Measurements from ENCODE around the gene WDTC1. TPM values are rescaled to one million over a fixed set of nuclear protein-coding genes. Genes with fewer than 3 reads are reported as not detected.

Gene WDTC1
- total RNA-seq, 5 donors from 2014 or later (not counting 1 experiment from before 2014, with no cell fraction given): 39.4 to 55.9 (median 50.7) TPM

- DNase-seq (no peak), ATAC-seq (replicated peaks in 1 of 4) (no peak)
- 100% methylated on average over 5 of the region's 5 CpGs for WGBS (ENCODE audit: insufficient coverage)
- Histone ChIP-seq H3K4me1 (ENCODE audit: control insufficient read depth in 1 of 2, extremely low read depth in 1 of 2, insufficient read depth in 2 of 2, low read length in 2 of 2) (peaks cover 17 to 40% of the 10 kb centered on the region in 2 experiments), H3K4me3 (ENCODE audit: control insufficient read depth in 1 of 2, extremely low read depth in 1 of 2, low read length in 1 of 2) (no peak overlapping the region), H3K9me3 (no peaks in the 10 kb centered on the region), H3K27me3 (replicated peaks in 1 of 2; ENCODE audit: control insufficient read depth in 2 of 2, extremely low read depth in 1 of 2, insufficient read depth in 2 of 2, low read length in 1 of 2) (no peaks in the 10 kb centered on the region), H3K36me3 (ENCODE audit: control insufficient read depth in 2 of 2, extremely low read depth in 1 of 2, insufficient read depth in 1 of 2, low read length in 1 of 2) (peaks cover 18 to 56% of the 10 kb centered on the region in 2 donors), H3K27ac (ENCODE audit: low read length) (no peak overlapping the region)
- no peak overlapping the region for H3K27ac Mint-ChIP-seq
- H3K9me3 Mint-ChIP-seq: no peaks in the 10 kb centered on the region
- no peaks in the 10 kb centered on the region for H3K27me3 Mint-ChIP-seq
- POLR2A ChIA-PET: no interaction called here
- CTCF ChIA-PET: interaction anchor here in 1 of 2 donors (0.8 kb wide), 1 partner anchor 51 kb away, joined by 3 read pairs; no protein-coding TSS in a partner anchor
- H3K4me1 Mint-ChIP-seq: peaks cover 38 to 49% (median 43%) of the 10 kb centered on the region in 3 donors
- H3K36me3 Mint-ChIP-seq: peaks cover 22% of the 10 kb centered on the region
- H3K4me3 Mint-ChIP-seq: no peak overlapping the region
These were observed 102.3 kb downstream of the WDTC1 start for GRCh38 chr1:27336756-27337155.

GRCh38 chr1:27338751-27339150, 104.3 kb downstream of the WDTC1 start:
- DNase-seq (no peak), ATAC-seq (replicated peaks in 1 of 4) (no peak)
- WGBS (ENCODE audit: insufficient coverage): 100% methylated on average over 6 of the region's 6 CpGs
- peaks cover 9% of the 10 kb centered on the region for H3K36me3 Mint-ChIP-seq
- CTCF ChIA-PET: no interaction called here
- no peaks in the 10 kb centered on the region for H3K9me3 Mint-ChIP-seq
- Histone ChIP-seq H3K9me3 (no peaks in the 10 kb centered on the region), H3K27ac (ENCODE audit: low read length) (no peak overlapping the region), H3K36me3 (ENCODE audit: control insufficient read depth in 2 of 2, extremely low read depth in 1 of 2, insufficient read depth in 1 of 2, low read length in 1 of 2) (peaks cover 12 to 37% of the 10 kb centered on the region in 2 donors), H3K27me3 (replicated peaks in 1 of 2; ENCODE audit: control insufficient read depth in 2 of 2, extremely low read depth in 1 of 2, insufficient read depth in 2 of 2, low read length in 1 of 2) (no peaks in the 10 kb centered on the region), H3K4me3 (ENCODE audit: control insufficient read depth in 1 of 2, extremely low read depth in 1 of 2, low read length in 1 of 2) (no peak overlapping the region), H3K4me1 (ENCODE audit: control insufficient read depth in 1 of 2, extremely low read depth in 1 of 2, insufficient read depth in 2 of 2, low read length in 2 of 2) (peaks cover 19 to 40% of the 10 kb centered on the region in 2 experiments)
- peak overlapping the region; percentile 88 to 91 for H3K27ac Mint-ChIP-seq
- H3K27me3 Mint-ChIP-seq: no peaks in the 10 kb centered on the region
- peaks cover 31 to 44% (median 40%) of the 10 kb centered on the region in 3 donors for H3K4me1 Mint-ChIP-seq
- H3K4me3 Mint-ChIP-seq: peak overlapping the region in 1 of 3 donors; percentile 87
- POLR2A ChIA-PET: interaction anchor here in 1 of 2 donors (0.6 kb wide), 1 partner anchor 20 kb away, joined by 11 read pairs; no protein-coding TSS in a partner anchor

GRCh38 chr1:27339213-27339612, 104.8 kb downstream of the WDTC1 start:
- Mint-ChIP-seq H3K36me3 (peaks cover 6% of the 10 kb centered on the region), H3K4me3 (peak overlapping the region in 2 of 3 donors; percentile 11 to 87), H3K27ac (peak overlapping the region; percentile 88 to 91), H3K4me1 (peaks cover 34 to 49% (median 44%) of the 10 kb centered on the region in 3 donors), H3K9me3 (no peaks in the 10 kb centered on the region), H3K27me3 (no peaks in the 10 kb centered on the region)
- H3K4me1 ChIP-seq (ENCODE audit: control insufficient read depth in 1 of 2, extremely low read depth in 1 of 2, insufficient read depth in 2 of 2, low read length in 2 of 2): peaks cover 19 to 45% of the 10 kb centered on the region in 2 experiments
- no peak overlapping the region for H3K4me3 ChIP-seq (ENCODE audit: control insufficient read depth in 1 of 2, extremely low read depth in 1 of 2, low read length in 1 of 2)
- peaks cover 10 to 33% of the 10 kb centered on the region in 2 donors for H3K36me3 ChIP-seq (ENCODE audit: control insufficient read depth in 2 of 2, extremely low read depth in 1 of 2, insufficient read depth in 1 of 2, low read length in 1 of 2)
- H3K9me3 ChIP-seq: no peaks in the 10 kb centered on the region
- no peaks in the 10 kb centered on the region for H3K27me3 ChIP-seq (replicated peaks in 1 of 2; ENCODE audit: control insufficient read depth in 2 of 2, extremely low read depth in 1 of 2, insufficient read depth in 2 of 2, low read length in 1 of 2)
- WGBS (ENCODE audit: insufficient coverage): 84% methylated on average over 5 of the region's 5 CpGs
- CTCF ChIA-PET: no interaction called here
- POLR2A ChIA-PET: no interaction called here
- no peak for DNase-seq
- no peak overlapping the region for H3K27ac ChIP-seq (ENCODE audit: low read length)
- no peak for ATAC-seq (replicated peaks in 1 of 4)

- Mint-ChIP-seq H3K4me1 (peaks cover 47 to 66% (median 57%) of the 10 kb centered on the region in 3 donors), H3K27ac (peak within 1 kb of the TSS; percentile 88 to 94), H3K27me3 (no peaks in the 10 kb centered on the region), H3K36me3 (peaks cover 6% of the 10 kb centered on the region), H3K4me3 (peak within 1 kb of the TSS; percentile 86 to 94 (median 87)), H3K9me3 (no peaks in the 10 kb centered on the region)
- Histone ChIP-seq H3K36me3 (ENCODE audit: control insufficient read depth in 2 of 2, extremely low read depth in 1 of 2, insufficient read depth in 1 of 2, low read length in 1 of 2) (peaks cover 7 to 21% of the 10 kb centered on the region in 2 donors), H3K27ac (ENCODE audit: low read length) (peak within 1 kb of the TSS; percentile 91), H3K27me3 (replicated peaks in 1 of 2; ENCODE audit: control insufficient read depth in 2 of 2, extremely low read depth in 1 of 2, insufficient read depth in 2 of 2, low read length in 1 of 2) (no peaks in the 10 kb centered on the region), H3K4me3 (ENCODE audit: control insufficient read depth in 1 of 2, extremely low read depth in 1 of 2, low read length in 1 of 2) (peak within 1 kb of the TSS; percentile 86 to 95), H3K9me3 (no peaks in the 10 kb centered on the region), H3K4me1 (ENCODE audit: control insufficient read depth in 1 of 2, extremely low read depth in 1 of 2, insufficient read depth in 2 of 2, low read length in 2 of 2) (peaks cover 21 to 68% of the 10 kb centered on the region in 2 experiments)
- DNase-seq (peak in 34 of 35 experiments; percentile 40 to 77 (median 62)), ATAC-seq (replicated peaks in 1 of 4) (peak; percentile 65 to 71 (median 68))
- CTCF ChIA-PET: interaction anchor here in 1 of 2 donors (0.6 to 1.1 kb wide), 2 partner anchors 15 to 876 kb away, joined by 3 to 5 read pairs; no protein-coding TSS in a partner anchor
- POLR2A ChIA-PET: interaction anchor here in 1 of 2 donors (0.7 kb wide), 1 partner anchor 9 kb away, joined by 3 read pairs; no protein-coding TSS in a partner anchor
- WGBS (ENCODE audit: insufficient coverage): under 1% methylated on average over 17 of the region's 22 CpGs
These were observed 107.3 kb downstream of the WDTC1 start, which contains the start of gene SYTL1 for GRCh38 chr1:27341525-27342252. SYTL1 (plus strand) TSS chr1:27342022; CDS start chr1:27345335, 3,313 bp downstream.

- peak overlapping the region; percentile 91 for H3K27ac ChIP-seq (ENCODE audit: low read length)
- ChIA-PET CTCF (interaction anchor here in 1 of 2 donors (0.6 to 1.1 kb wide), 2 partner anchors 14 to 875 kb away, joined by 3 to 5 read pairs; no protein-coding TSS in a partner anchor), POLR2A (interaction anchor here in 1 of 2 donors (0.7 kb wide), 1 partner anchor 8 kb away, joined by 3 read pairs; no protein-coding TSS in a partner anchor)
- Mint-ChIP-seq H3K27ac (peak overlapping the region; percentile 88 to 94), H3K9me3 (no peaks in the 10 kb centered on the region), H3K4me1 (peaks cover 51 to 70% (median 57%) of the 10 kb centered on the region in 3 donors), H3K27me3 (no peaks in the 10 kb centered on the region), H3K4me3 (peak overlapping the region; percentile 86 to 94 (median 87)), H3K36me3 (peaks cover 9% of the 10 kb centered on the region)
- ATAC-seq (replicated peaks in 1 of 4): peak; percentile 28 to 54 (median 48)
- peak in 4 of 35 experiments; percentile 29 to 61 (median 38) for DNase-seq
- H3K4me1 ChIP-seq (ENCODE audit: control insufficient read depth in 1 of 2, extremely low read depth in 1 of 2, insufficient read depth in 2 of 2, low read length in 2 of 2): peaks cover 21 to 72% of the 10 kb centered on the region in 2 experiments
- H3K4me3 ChIP-seq (ENCODE audit: control insufficient read depth in 1 of 2, extremely low read depth in 1 of 2, low read length in 1 of 2): peak overlapping the region; percentile 86 to 95
- 5% methylated on average over 8 of the region's 8 CpGs for WGBS (ENCODE audit: insufficient coverage)
- H3K9me3 ChIP-seq: no peaks in the 10 kb centered on the region
- peaks cover 8 to 22% of the 10 kb centered on the region in 2 donors for H3K36me3 ChIP-seq (ENCODE audit: control insufficient read depth in 2 of 2, extremely low read depth in 1 of 2, insufficient read depth in 1 of 2, low read length in 1 of 2)
- no peaks in the 10 kb centered on the region for H3K27me3 ChIP-seq (replicated peaks in 1 of 2; ENCODE audit: control insufficient read depth in 2 of 2, extremely low read depth in 1 of 2, insufficient read depth in 2 of 2, low read length in 1 of 2)
These were observed 108.0 kb downstream of the WDTC1 start for GRCh38 chr1:27342391-27342777.

Data from T-cell (primary cell).